Occipital lobe (tissue), 2 donors: ENCODE measurements around the gene SIK2. TPM values are rescaled to one million over a fixed set of nuclear protein-coding genes. Genes with fewer than 3 reads are reported as not detected.
"Not testable (repeated sequence)": the region's sequence is repeated elsewhere in the genome, so short reads cannot be mapped to it uniquely, and the experiment has no call there.

ENCODE experiments used
- DNase-seq: peaks from one replicate; lab custom pipeline; 2025; lab: John Stamatoyannopoulos, UW
- total RNA-seq: library from RNA; depleted of rRNA; stranded (reverse); fragments of >200 nt; gene quantifications from one replicate; pipeline ENCODE4 v1.2.3, GENCODE V29; 2014

The SIK2 gene
- total RNA-seq, 1 donor from 2014 or later: 12.6 TPM

- no peak for DNase-seq
Observed at GRCh38 chr11:111624608-111625007, 22.4 kb downstream of the SIK2 start.

- DNase-seq: no peak
Observed at GRCh38 chr11:111627591-111627990, 25.3 kb downstream of the SIK2 start.

- no peak for DNase-seq
Observed at GRCh38 chr11:111629499-111629898, 27.2 kb downstream of the SIK2 start.

DNA sequence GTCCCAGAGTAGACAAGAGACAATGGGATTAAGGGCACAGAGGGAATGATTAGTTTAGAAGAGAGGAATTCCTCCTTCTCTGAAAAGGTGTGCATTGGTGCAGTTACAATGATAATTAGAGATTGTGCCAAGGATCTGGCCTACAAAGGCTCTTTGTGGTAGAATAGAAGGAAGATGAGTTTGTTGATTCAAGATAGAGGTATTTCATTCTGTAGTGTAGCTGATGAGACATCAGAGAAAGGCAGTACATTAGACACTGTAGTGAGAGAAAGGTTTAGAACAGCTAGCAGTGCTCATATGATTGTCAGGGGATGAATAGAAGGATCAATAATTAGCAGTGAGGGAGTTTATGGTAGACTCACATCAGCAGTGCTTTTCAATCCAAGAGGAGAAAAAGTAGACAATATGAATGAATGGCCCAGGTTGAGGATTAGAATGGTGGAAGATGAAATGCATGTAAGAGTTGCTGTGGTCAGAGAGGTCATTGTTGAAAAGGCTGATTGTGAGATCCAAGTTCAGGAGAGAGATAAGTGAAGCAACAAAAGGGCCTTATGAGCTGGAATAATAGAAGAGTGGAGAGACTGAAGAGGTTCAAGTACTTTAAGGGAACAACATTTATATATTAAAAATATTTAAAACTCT lies 28.9 kb downstream of the SIK2 start:
- DNase-seq: no peak

DNA sequence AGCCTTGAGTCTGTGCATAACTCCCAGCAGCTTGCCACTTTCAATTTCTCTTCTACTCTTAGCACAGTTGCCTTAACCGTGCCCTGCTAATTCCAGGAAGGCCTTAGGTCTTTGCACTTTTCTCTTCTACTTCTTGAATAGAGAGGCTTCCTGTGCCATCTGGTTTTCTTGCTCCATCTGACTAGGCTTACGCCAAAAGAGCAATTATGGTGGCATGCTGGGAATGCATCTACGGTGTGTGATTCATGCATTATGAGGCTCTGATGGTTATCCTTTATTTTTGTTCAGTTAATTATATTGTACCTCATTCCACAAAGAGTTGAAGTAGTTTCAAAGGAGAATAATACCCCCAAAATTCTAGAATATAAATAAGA lies 29.4 kb downstream of the SIK2 start:
- DNase-seq: no peak

DNA sequence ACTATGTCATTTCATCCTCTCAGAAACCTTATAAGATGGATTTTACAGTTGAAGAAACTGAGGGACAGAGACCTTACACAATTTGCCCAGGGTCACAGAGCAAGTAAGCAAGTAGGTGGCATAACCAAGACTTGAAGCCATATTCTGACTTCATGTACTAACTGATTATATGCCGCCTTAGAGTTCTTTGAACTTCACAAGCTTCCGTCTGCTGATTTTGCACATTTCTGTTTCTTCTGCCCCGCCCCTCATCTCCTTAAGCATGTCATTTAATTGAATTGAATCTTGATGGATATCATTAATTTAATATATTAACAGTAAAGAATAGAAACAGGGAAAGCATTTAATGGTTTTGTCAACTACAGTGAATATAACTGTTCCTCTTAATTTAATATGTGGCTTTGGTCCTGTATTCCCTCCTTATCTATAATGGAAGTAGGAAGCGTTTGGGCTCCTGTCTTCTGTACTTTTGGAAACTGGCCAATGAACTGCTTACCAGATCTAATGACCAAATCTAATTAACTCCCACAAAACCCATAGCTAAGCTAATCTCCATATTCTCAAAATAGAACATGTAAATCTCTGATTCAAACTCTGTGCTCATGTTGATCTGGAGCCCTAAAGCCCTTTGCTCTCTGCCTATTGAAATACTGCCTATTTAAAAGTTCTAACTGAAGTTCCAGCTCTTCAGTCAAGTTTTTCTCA lies 30.4 kb downstream of the SIK2 start:
- no peak for DNase-seq

DNA sequence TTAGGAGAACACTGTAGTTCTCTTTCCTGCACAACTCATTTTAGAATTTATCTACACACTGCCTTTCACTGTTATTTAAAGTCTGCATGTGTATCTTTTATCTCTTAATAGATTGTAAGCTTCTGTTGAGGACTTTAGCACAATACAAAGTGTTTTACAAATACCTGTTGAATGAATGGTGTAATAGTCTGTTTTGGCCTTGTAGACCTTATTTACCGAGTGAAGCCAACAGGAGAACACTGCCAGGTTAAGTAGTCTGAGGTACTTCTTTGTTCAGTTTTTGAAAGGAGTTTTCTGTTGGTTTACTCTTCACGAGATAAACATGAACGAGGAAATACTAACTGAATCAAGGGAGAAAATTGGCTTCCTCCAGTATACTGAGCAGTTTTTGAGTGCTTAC lies 31.0 kb downstream of the SIK2 start:
- DNase-seq: no peak

DNA sequence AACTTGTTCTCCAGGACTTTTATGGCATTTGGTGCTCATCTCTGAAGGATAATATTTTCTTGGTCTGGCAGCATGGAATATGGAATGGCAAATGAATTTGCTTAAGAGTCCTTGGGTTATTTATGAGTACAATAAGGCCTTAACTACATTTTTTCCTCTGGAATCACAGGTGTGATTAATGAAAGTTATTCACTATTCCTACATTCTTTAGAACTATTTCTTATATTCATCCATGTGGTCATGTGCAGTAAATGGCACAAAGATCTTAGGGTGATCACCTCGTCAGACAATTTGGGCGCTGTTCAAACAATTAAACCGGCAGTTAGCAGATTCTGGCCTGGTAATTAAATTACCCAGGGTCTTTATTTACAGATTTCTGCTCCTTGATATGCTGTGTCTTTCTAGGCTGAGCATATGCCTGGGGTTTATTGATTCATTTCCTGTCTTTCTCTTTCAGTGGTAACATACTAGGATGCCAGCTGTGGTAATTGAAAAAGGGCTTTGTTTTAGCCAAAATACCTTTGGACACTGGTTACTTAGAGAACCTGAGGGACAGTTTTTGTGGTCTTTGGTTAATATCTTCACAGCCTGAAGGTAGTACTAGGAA lies 31.6 kb downstream of the SIK2 start:
- no peak for DNase-seq

GRCh38 chr11:111634981-111635705 lies 32.9 kb downstream of the SIK2 start:
- no peak for DNase-seq

DNA sequence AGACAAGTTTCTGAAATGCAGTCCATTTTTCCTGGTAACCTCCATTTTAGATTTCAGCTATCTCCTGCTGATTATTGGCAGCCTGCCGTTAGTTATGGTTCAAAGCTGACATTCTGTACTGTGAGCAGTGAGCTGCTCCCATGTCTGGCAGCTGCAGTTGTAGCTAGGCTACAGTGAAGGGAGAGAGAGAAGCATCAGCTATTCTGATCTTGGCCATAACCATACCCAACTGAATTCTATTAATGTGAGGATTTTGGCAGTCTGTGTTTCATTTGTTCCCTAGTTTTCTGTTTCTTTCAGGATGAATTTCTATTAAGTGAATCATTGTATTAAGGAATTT lies 33.4 kb downstream of the SIK2 start:
- DNase-seq: peak; percentile 29

DNA sequence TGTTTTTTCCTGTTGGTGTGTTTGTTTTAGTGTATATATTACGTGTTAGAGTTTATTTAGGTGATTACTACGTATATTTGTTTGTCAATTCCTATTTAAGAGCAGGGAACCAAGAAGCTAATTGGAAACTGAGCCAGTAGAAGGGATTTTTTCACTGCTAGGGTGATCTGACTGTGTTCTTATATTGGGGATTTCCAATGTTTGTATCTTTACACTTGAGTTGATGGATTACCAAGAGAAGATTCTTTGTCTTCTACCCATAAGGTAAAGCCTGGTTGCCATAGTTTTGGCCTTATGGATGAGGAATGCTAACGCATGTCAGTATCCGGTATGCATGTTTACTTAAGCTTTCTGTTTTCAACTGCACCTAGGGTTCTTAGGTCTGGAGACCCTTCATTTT lies 35.6 kb downstream of the SIK2 start:
- DNase-seq: no peak

GRCh38 chr11:111639226-111639925 lies 37.1 kb downstream of the SIK2 start:
- no peak for DNase-seq

- DNase-seq: no peak
Observed at GRCh38 chr11:111641339-111642015, 39.2 kb downstream of the SIK2 start.

DNA sequence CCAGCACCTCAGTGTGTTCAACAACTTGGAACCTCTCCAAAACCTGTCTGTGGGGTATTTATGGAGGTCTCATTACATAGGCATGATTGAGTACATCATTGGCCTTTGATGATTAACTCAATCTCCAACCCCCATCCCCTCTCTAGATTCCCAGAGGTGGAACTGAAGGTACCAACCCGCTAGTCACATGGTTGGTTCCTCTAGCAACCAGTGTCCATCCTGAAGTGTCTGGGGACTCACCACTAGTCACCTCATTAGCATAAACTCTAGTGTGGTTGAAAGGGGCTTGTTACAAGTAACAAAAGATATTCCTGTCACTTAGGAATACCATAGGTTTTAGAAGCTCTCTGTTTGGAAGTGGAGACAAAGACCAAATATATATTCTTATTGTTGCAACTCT lies 40.3 kb downstream of the SIK2 start:
- DNase-seq: no peak

GRCh38 chr11:111644922-111645321 lies 42.7 kb downstream of the SIK2 start:
- no peak for DNase-seq

DNA sequence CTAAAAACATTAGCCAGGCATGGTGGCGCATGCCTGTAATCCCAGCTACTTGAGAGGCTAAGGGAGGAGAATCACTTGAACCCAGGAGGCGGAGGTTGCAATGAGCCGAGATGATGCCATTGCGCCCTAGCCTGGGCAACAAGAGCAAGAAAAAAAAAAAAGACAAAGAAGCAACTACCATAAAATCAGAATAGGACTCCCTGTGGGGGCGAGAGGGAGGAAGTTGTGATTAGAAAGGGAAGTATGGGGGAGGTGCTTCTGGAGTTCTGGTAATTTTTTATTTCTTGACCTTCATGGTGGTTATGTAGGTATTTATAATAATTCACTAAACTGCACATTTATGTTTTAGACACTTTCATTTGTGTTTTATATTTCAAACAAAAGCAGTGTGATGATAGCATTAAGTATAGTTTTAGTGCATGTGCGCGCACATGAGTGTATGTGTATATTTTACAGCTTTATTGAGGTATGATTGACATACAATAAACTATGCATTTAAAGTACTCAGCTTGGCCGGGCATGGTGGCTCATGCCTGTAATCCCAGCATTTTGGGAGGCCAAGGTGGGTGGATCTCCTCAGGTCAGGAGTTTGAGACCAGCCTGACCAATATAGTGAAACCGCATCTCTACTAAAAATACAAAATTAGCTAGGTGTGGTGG lies 43.5 kb downstream of the SIK2 start:
- no peak for DNase-seq

DNA sequence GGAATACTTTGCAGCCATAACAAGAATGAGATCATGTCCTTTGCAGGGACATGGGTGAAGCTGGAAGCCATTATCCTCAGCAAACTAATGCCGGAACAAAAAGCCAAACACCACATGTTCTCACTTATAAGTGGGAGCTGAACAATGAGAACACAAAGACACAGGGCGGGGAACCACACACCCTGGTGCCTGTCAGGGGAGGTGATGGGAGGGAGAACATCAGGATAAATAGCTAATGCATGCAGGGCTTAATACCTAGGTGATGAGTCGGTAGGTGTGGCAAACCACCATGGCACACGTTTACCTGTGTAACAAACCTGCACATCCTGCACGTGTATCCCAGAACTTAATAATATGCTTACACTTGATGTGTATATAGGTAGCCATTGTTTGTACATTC lies 49.1 kb downstream of the SIK2 start:
- not testable (repeated sequence) for DNase-seq

DNA sequence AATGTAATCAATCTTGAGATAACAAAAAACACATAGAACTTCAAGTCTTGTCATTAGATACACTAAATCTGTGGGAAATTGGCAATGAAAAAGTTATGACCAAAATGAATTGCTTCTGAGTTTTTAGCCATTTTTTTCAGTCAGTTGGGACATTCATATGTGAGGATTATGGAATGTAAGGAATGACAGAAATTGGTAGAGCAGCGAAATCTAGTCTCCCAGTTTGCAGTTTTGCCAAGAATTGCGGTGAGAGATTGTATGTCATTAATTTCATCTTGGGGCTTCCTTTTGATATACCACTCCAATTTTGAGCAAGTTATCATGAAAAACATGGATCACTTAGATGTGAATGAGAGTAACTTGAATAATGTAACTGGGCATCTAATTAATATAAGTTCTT lies 49.9 kb downstream of the SIK2 start:
- DNase-seq: no peak

- no peak for DNase-seq
Observed at GRCh38 chr11:111654601-111655000, 52.4 kb downstream of the SIK2 start.

GRCh38 chr11:111655924-111656323 lies 53.7 kb downstream of the SIK2 start:
- DNase-seq: no peak

DNA sequence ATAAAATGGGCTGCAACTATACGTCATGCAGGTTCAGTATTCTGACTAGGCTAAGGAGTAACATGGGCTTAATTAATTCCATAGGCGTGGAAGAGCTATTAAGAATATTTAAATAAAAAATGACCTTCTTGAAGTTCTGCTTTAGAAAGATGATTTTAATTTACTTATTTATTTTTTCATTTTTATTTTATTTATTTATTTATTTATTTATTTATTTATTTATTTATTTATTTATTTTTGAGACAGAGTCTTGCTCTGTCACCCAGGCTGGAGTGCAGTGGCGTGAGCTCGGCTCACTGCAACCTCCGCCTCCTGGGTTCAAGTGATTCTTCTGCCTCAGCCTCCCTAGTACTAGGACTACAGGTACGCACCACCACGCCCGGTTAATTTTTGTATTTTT lies 55.7 kb downstream of the SIK2 start:
- DNase-seq: not testable (repeated sequence)
